Endometrial microvascular endothelial cells (primary cell): ENCODE results near the gene COL4A3. TPM values are rescaled to one million over a fixed set of nuclear protein-coding genes. Genes with fewer than 3 reads are reported as not detected.
"Not testable (repeated sequence)": the region's sequence is repeated elsewhere in the genome, so short reads cannot be mapped to it uniquely, and the experiment has no call there.

Source experiments
- in situ Hi-C: cut with HindIII; loops from 2 replicates; pipeline ENCODE4 v1.10.0; 2017; ENCODE audit warnings: low sequenced_read_pairs, low pct_unique_long_range_greater_than_20kb; ENCODE audit errors: inconsistent ontology term
- total RNA-seq: library from RNA; depleted of rRNA; stranded (reverse); fragments of >200 nt; gene quantifications from one replicate; pipeline ENCODE4 v1.2.3, GENCODE V29; 2015; ENCODE audit errors: inconsistent ontology term

The COL4A3 gene
- total RNA-seq, 1 donor from 2014 or later: not detected

DNA sequence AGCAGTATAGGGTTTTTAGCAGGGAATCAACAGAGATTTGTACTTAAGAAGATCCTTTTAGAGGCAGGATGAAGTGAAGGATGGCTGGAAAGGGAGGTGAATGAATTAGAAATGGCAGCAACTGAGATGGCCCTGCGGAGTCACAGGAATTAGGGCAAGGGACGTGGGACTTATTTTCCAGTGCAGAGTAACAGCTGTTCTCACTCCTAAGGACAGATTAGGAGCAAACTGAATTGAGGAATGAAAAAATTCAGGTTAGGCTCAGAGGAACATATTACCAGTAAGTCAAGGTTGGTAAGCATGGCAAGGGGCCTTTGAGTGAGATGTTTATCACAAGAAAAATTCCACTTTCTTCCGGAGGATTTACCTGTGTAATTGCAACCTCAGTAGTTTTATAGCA lies 34.4 kb downstream of the COL4A3 start:
- in situ Hi-C loops: no loop called here

GRCh38 chr2:227201771-227202170 lies 37.3 kb downstream of the COL4A3 start:
- in situ Hi-C loops: no loop called here

DNA sequence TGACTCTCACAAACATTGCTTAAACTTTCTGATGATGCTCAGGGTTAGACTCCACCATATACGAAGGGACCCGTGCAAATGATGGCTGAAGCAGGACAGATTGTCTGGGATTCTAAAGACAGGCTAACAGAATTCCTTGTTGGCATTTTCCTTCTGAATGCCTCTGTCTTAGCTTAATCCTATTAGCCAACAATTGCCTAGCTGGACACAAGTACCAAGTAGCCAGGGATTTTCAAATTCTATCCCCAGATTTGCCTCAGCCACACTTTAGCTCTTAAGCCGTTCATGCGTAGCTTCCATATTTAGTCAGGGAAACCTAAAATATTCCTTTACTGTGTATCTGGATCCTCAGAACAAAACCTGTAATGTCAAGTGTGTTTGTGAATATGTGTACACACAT lies 40.0 kb downstream of the COL4A3 start:
- in situ Hi-C loops: no loop called here

- in situ Hi-C loops: no loop called here
These were observed 41.3 kb downstream of the COL4A3 start for GRCh38 chr2:227205701-227206100.

GRCh38 chr2:227206406-227206805 lies 42.0 kb downstream of the COL4A3 start:
- in situ Hi-C loops: no loop called here

- in situ Hi-C loops: no loop called here
These were observed 43.1 kb downstream of the COL4A3 start for GRCh38 chr2:227207573-227207972.

- in situ Hi-C loops: no loop called here
These were observed 50.2 kb downstream of the COL4A3 start for GRCh38 chr2:227214622-227215041.

DNA sequence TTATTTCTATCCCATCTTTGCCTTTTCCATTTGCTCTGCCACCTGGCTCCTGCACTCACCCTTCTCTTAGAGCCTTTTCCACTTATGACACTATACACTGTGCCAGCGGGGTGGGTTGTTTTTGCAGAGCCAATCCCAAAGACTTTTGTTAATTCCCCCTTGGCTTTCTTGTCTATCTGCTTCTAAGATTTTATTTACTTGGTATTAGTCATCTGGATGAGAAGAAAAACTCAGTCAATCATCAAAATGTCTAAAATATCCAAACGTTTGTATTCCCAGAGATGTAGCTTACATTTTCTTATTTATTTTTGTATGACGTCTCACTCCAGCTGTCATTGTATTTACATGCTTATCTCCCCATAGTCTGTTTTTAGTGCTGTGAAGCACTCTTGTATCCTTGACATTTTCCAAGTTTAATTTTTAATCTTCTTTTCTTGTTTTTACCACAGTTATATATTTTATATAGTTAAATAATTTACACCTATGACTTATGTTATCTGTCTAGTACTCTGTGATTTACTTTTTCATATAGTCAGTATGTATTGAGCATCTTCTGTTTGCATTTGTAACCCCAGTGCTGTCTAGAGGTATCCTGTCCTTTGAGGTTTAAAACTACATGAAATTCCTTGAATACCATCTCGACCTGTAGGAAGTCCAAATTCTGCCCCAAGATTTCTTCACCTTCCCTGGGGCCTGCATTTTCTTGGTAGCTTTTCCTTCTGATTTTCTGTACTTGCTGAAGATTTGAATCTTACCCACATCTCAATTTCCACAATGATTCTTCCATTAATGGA lies 55.1 kb downstream of the COL4A3 start:
- in situ Hi-C loops: no loop called here

DNA sequence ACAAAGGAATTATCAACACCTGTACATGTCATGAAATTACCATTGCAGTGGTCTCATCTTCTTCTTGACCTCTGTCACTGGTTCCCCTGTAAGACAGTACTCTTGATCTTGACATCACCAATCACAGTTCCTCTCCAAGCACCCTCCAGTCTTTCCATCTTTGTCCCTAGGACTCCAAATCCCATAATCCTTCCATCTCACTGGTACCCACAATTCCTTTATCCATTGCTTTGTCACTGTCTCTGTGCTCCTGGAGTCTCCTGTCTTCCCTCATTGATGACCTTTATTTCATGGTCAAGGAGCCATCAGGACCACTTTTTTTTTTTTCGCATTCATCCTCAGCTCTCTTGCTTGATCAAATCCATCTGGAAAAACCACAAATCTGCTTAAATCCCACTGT lies 56.7 kb downstream of the COL4A3 start:
- in situ Hi-C loops: no loop called here

DNA sequence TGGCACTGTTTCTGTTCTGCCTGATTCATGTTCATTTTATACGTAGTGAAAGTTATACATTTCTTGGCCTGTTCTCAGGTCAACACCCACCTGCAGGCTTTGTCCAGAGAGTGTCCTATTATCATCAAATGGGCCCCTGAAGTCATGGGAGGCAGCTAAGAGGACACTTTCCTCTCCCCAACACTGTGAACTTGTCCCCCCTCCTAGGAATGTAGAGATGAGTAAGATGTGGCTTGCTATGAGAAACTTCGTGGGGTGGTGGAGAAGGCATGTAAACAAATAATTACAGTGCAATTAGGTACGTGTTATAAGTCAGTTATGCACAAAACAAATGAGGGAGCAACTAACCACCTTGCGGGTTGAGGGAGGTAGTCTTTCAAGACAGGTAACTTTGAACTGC lies 57.9 kb downstream of the COL4A3 start:
- in situ Hi-C loops: no loop called here

GRCh38 chr2:227225641-227226040 lies 61.2 kb downstream of the COL4A3 start:
- in situ Hi-C loops: not testable (repeated sequence)

DNA sequence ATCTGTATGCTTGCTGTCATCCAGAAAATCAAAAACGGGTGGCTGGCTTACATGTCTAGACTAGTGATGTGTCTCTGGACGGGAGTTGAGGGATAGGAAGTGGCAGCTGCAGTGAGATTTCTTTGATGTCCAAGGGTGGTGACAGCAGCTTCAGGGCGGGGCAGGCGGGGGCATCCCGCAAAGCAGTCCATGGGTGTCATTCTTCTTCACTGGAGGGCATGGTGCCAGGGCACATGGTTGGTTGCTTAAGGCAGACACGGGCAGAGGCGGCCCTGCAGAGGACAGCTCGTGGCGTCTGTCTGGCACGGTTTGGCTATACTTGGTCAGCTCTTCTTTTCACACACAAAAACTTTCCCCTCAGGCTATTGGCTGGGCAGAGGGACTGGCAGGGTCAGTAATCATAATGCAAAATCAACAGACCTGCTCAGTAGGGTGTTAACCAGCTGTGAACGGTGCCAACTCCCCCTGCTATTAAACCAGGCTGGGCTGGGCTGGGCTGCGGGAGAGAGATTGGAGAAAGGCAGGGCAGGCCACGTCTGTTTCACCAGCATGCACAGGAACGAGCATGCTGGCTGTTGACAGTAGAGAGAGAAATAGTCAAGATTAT lies 63.7 kb downstream of the COL4A3 start:
- in situ Hi-C loops: no loop called here

DNA sequence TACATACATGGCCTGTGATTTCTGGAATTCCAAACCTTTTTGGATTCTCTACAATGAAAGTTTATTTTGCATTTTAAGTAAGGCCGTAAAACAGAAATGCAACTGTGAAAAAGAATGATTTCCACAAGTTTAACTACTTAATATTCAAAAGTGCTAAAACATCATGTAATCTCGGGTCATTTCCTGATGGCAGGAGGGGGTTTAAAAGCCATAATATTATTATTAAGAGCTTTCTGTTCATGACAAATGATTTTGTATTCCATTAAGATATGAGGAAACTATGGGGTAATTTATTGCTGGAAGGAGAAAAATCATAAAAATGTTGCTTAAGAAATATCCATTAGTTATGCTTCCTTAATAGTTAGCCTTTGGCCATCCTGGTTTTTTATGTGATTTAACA lies 65.7 kb downstream of the COL4A3 start:
- in situ Hi-C loops: no loop called here

GRCh38 chr2:227234429-227234828 lies 70.0 kb downstream of the COL4A3 start:
- in situ Hi-C loops: no loop called here

DNA sequence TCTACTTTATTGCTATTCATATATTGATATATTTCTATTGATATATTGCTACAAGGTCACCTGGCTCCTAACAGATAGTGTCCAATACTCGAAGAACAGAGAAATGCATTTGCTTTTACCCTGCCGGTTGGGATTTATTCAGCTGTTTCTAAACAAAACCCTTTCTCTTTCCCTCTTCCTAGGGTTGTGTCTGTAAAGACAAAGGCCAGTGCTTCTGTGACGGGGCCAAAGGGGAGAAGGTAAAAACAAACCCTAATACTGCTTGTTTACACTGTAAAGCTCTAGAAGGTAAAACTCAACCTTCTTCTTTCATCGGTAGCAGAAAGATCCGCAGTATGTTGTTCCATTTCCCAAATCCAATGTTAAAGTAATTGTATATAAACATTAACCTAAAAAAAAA lies 73.4 kb downstream of the COL4A3 start:
- in situ Hi-C loops: no loop called here

GRCh38 chr2:227238238-227239237 lies 74.1 kb downstream of the COL4A3 start:
- in situ Hi-C loops: no loop called here

DNA sequence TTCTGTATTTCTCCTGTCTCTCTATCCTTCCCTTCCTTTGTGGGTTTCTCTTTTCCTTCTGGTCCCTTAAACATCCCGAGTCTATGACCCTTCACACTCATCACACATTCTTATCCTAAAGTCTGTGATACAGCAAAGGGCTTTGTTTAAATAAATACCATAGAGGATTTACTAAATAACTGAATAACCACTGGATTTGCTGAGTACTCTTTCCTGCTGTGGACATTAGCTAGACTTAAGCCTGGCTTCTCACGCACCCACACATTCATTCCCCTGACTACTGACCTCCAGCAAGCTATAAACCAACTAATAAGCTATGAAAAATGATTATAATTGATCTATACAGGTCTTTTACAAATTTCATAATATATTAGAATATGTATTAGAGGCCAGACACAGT lies 76.6 kb downstream of the COL4A3 start:
- in situ Hi-C loops: no loop called here

GRCh38 chr2:227248876-227249275 lies 84.5 kb downstream of the COL4A3 start:
- in situ Hi-C loops: no loop called here

GRCh38 chr2:227252831-227253230 lies 88.4 kb downstream of the COL4A3 start:
- in situ Hi-C loops: no loop called here
